ENCODE measurements around the gene TSPY3. TPM values are rescaled to one million over a fixed set of nuclear protein-coding genes. Genes with fewer than 3 reads are reported as not detected.
"Not testable (repeated sequence)": the region's sequence is repeated elsewhere in the genome, so short reads cannot be mapped to it uniquely, and the experiment has no call there.

Gene TSPY3, protein sequence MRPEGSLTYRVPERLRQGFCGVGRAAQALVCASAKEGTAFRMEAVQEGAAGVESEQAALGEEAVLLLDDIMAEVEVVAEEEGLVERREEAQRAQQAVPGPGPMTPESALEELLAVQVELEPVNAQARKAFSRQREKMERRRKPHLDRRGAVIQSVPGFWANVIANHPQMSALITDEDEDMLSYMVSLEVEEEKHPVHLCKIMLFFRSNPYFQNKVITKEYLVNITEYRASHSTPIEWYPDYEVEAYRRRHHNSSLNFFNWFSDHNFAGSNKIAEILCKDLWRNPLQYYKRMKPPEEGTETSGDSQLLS
- total RNA-seq, result not detected in 2 replicates

- not testable (repeated sequence) for H3K4me3 ChIP-seq (ENCODE audit: low read depth, low read length); H3K27me3 ChIP-seq (ENCODE audit: control insufficient read depth, insufficient read depth, low read length); DNase-seq (ENCODE audit: low read depth); H3K36me3 ChIP-seq (ENCODE audit: control insufficient read depth, insufficient read depth, low read length)
Observed at GRCh38 chrY:9398121-9398520, at the start of gene TSPY3. TSS of gene TSPY3 (plus strand) at chrY:9398421. CDS start at chrY:9398467, 46 bp downstream.

DNA sequence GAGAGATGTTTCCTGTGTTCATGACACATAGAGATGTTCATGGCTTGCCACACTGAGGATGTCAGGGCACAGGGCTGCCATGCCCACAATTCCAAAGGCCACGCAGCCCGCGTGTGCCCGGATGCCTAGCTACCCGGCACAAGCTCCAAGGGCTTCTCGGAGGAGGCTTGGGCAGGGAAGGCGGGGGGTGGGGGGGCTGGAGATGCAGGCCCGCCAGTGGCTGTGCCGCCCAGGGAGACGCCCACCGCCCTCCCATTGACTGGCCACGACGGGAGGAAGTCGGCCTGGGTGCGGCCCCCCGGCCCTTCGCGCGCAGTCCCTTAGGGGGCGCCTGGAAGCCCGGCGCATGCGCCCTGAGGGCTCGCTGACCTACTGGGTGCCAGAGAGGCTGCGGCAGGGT lies 40.7 kb upstream of the TSPY3 start, which contains the start of gene TSPY8:
TSPY8 (plus strand) TSS at position 301 of the 400 bp plus-strand sequence; CDS start at position 347, 46 bp downstream.
- H3K36me3 ChIP-seq (ENCODE audit: control insufficient read depth, insufficient read depth, low read length); H3K27me3 ChIP-seq (ENCODE audit: control insufficient read depth, insufficient read depth, low read length); H3K4me3 ChIP-seq (ENCODE audit: low read depth, low read length); DNase-seq (ENCODE audit: low read depth): not testable (repeated sequence)

- H3K4me3 ChIP-seq (ENCODE audit: low read depth, low read length); H3K27me3 ChIP-seq (ENCODE audit: control insufficient read depth, insufficient read depth, low read length); DNase-seq (ENCODE audit: low read depth); H3K36me3 ChIP-seq (ENCODE audit: control insufficient read depth, insufficient read depth, low read length): not testable (repeated sequence)
Observed at GRCh38 chrY:9396527-9396926, 1.7 kb upstream of the TSPY3 start.

Other genes with a start within 250 kb of the TSPY3 start
- not detected in 2 replicates for gene TSPY4, start 61.0 kb upstream of the TSPY3 start, total RNA-seq
- gene TSPY8, start 40.6 kb upstream of the TSPY3 start, total RNA-seq, result not detected in 2 replicates
- not detected in 2 replicates for gene TSPY1, start 68.5 kb downstream of the TSPY3 start, total RNA-seq
- gene TSPY9, start 88.8 kb downstream of the TSPY3 start, total RNA-seq, result not detected in 2 replicates
- not detected in 2 replicates for gene TSPY10, start 129.5 kb downstream of the TSPY3 start, total RNA-seq

Data from kidney epithelial cell (primary cell).